Fibroblast of villous mesenchyme (primary cell): ENCODE data around the gene ZNF91. TPM values are rescaled to one million over a fixed set of nuclear protein-coding genes. Genes with fewer than 3 reads are reported as not detected.
A peak's percentile ranks its signal among the peaks of the same experiment; 100 is the strongest.
"Not testable (repeated sequence)": the region's sequence is repeated elsewhere in the genome, so short reads cannot be mapped to it uniquely, and the experiment has no call there.

Source experiments
- DNase-seq: peaks from one replicate; pipeline ENCODE4 v3.0.0-alpha.2; 2010; ENCODE audit warnings: low read depth
- H3K4me3 ChIP-seq: 2 replicates; pipeline ENCODE4 v1.5.1; 2011; ENCODE audit warnings: low read depth, mild to moderate bottlenecking, low read length
- total RNA-seq: library from RNA; depleted of rRNA; stranded (reverse); fragments of >200 nt; gene quantifications from 2 replicates; pipeline ENCODE4 v1.2.3, GENCODE V29; 2012
- TF ChIP-seq, protein P1 (sequence below): IDR thresholded peaks from 2 replicates; pipeline ENCODE4 v1.5.1; 2012; ENCODE audit warnings: low read depth, mild to moderate bottlenecking, low read length; ENCODE audit not compliant: insufficient read depth

The ZNF91 gene
- total RNA-seq, 1 donor, result 19.9 TPM

- TF ChIP-seq, protein P1, sequence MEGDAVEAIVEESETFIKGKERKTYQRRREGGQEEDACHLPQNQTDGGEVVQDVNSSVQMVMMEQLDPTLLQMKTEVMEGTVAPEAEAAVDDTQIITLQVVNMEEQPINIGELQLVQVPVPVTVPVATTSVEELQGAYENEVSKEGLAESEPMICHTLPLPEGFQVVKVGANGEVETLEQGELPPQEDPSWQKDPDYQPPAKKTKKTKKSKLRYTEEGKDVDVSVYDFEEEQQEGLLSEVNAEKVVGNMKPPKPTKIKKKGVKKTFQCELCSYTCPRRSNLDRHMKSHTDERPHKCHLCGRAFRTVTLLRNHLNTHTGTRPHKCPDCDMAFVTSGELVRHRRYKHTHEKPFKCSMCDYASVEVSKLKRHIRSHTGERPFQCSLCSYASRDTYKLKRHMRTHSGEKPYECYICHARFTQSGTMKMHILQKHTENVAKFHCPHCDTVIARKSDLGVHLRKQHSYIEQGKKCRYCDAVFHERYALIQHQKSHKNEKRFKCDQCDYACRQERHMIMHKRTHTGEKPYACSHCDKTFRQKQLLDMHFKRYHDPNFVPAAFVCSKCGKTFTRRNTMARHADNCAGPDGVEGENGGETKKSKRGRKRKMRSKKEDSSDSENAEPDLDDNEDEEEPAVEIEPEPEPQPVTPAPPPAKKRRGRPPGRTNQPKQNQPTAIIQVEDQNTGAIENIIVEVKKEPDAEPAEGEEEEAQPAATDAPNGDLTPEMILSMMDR, result no peak
- no peak for DNase-seq
- H3K4me3 ChIP-seq, result no peak overlapping the region
These were observed 25.6 kb upstream of the ZNF91 start for GRCh38 chr19:23420824-23421223.

DNA sequence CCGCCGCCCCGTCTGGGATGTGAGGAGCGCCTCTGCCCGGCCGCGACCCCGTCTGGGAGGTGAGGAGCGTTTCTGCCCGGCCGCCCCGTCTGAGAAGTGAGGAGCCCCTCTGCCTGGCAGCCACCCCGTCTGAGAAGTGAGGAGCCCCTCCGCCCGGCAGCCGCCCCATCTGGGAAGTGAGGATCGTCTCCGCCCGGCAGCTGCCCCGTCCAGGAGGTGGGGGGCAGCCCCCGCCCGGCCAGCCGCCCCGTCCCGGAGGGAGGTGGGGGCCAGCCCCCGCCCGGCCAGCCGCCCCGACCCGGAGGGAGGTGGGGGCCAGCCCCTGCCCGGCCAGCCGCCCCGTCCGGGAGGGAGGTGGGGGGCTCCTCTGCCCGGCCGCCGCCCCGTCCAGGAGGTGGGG, 24.0 kb upstream of the ZNF91 start:
- DNase-seq, H3K4me3 ChIP-seq: not testable (repeated sequence)

- TF ChIP-seq, protein P1, result no peak
- H3K4me3 ChIP-seq, result peak overlapping the region; percentile 36
- DNase-seq, result no peak
These were observed 20.4 kb upstream of the ZNF91 start for GRCh38 chr19:23415561-23416191.

DNA sequence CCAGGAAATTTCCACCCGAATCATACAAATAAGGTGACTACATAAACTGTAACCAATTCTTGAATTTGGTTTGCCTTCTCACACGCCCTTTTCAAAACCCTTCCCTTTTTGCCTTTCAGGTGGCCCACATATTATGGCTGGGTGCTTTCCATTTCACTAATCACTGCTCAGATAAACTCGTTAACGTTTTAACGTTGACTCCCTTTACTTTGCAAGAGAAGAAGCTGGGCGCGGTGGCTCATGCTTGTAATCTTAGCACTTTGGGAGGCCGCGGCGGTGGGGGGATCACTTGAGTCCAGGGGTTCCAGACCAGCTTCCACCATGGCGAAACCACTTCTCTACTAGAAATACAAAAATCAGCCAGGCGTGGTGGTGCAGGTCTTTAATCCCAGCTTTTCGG, 19.8 kb upstream of the ZNF91 start:
- H3K4me3 ChIP-seq, result peak overlapping the region; percentile 9
- DNase-seq, result no peak
- TF ChIP-seq, protein P1, result no peak

DNA sequence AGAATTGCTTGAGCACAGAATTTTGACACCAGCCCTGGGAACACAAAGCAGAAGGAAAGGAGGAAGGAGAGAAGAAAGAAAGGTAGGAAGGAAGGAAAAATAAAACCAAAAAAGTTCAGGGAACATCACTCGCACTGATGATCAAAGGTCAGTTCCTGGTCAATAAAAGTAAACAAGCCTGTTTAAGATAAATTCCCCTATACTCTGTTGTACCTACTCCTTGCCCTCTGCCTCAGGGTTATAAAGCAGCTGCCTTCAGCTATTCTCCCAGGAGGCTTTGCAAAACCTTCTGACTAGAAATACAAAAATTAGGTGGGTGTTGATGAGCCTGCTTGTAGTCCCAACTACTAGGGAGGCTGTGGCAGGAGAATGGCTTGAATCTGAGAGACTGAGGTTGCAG, 14.9 kb upstream of the ZNF91 start:
- TF ChIP-seq, protein P1, result no peak
- DNase-seq, result no peak
- no peak overlapping the region for H3K4me3 ChIP-seq

- no peak overlapping the region for H3K4me3 ChIP-seq
- no peak for DNase-seq
- TF ChIP-seq, protein P1, result no peak
These were observed 14.2 kb upstream of the ZNF91 start for GRCh38 chr19:23409392-23410048.

DNA sequence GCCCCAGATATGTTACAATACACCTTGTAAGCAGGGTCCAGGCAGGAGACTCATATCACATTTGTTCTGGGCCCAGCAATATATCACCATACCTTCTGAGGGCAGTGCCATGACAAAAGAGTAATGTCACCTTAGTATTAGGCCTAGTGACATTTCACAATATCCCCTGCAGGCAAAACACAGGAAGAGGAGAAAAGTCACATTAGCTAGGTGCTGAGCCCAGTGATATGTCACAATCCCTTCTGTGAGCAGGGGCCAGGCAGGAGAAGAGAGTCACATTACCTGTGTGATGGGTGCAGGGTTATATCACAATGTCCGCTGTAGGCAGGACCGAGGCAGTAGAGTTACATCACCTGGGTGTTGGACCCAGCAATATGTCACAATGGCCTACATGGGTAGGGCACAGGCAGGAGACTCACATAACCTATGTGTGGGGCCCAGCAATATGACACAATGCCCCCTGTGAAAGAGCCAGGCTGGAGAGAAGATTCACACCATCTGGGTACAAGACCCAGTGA, 12.4 kb upstream of the ZNF91 start:
- TF ChIP-seq, protein P1, result no peak
- no peak for DNase-seq
- no peak overlapping the region for H3K4me3 ChIP-seq
